Measurements from ENCODE around the gene MYH2.

The MYH2 gene

DNA sequence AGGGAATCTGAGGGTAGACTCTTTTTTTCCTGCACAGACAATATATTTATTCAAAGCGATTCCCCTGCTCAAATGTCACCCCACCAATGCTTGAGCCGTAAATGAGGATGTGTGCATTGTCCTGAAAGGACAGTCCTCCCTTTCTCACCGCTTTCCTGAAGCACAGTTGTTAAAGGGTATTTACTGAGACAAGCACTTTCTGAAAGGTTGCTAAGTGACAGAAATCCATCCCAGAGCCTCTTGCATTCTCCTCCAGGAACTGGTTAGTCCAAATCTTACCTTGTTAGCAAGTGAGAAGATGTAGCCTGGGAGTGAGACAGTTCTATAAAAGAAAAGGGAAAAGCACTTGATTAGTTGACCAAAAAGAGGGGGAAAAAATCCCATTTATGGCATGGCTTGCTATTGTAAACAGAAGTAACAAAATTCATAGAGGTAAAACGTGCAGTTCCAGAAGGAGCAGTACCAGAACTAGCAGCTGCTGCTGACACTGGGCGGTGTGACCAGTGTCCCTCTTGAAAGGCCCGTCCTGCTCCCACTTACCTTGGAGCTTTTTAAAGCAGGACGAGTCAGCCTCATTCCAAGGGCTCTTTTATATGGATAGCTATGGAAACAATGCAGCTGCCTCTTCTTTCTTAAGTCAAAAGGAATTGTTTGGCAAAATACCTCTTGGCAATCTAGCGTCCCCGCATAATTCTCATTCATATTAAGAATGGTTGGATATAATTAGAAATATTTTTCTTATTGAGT is at the start of gene MYH2:
MYH2 (minus strand) TSS at position 563 of the 747 bp plus-strand sequence. CDS start 1,738 bp downstream, outside the sequence.
- no peak for TF ChIP-seq EZH2phosphoT487 (IDR thresholded peaks at IDR 0.05; ENCODE audit: low read depth)
- TF ChIP-seq, protein P1, sequence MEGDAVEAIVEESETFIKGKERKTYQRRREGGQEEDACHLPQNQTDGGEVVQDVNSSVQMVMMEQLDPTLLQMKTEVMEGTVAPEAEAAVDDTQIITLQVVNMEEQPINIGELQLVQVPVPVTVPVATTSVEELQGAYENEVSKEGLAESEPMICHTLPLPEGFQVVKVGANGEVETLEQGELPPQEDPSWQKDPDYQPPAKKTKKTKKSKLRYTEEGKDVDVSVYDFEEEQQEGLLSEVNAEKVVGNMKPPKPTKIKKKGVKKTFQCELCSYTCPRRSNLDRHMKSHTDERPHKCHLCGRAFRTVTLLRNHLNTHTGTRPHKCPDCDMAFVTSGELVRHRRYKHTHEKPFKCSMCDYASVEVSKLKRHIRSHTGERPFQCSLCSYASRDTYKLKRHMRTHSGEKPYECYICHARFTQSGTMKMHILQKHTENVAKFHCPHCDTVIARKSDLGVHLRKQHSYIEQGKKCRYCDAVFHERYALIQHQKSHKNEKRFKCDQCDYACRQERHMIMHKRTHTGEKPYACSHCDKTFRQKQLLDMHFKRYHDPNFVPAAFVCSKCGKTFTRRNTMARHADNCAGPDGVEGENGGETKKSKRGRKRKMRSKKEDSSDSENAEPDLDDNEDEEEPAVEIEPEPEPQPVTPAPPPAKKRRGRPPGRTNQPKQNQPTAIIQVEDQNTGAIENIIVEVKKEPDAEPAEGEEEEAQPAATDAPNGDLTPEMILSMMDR (IDR thresholded peaks at IDR 0.05; ENCODE audit: low read depth, low read length): no peak
- no peaks in the 10 kb centered on the region for H3K36me3 ChIP-seq (replicated peaks; ENCODE audit: low read depth, low read length)
- no peaks in the 10 kb centered on the region for H3K9me3 ChIP-seq (ENCODE audit: insufficient read depth, low read length)
- H3K9ac ChIP-seq (ENCODE audit: low read length): no peak within 1 kb of the TSS
- no peak within 1 kb of the TSS for H2AFZ ChIP-seq (ENCODE audit: low read depth, low read length)
- no peak within 1 kb of the TSS for H3K27ac ChIP-seq (ENCODE audit: low read length)
- no peaks in the 10 kb centered on the region for H3K27me3 ChIP-seq (ENCODE audit: low read depth, low read length)
- no peak within 1 kb of the TSS for H3K4me2 ChIP-seq (ENCODE audit: low read length)
- no peaks in the 10 kb centered on the region for H3K4me1 ChIP-seq (ENCODE audit: low read length)
- no peaks in the 10 kb centered on the region for H4K20me1 ChIP-seq (ENCODE audit: insufficient read depth, low read length)
- no peak within 1 kb of the TSS for H3K4me3 ChIP-seq (ENCODE audit: low read length)
- H3K79me2 ChIP-seq (ENCODE audit: low read length): no peaks in the 10 kb centered on the region

DNA sequence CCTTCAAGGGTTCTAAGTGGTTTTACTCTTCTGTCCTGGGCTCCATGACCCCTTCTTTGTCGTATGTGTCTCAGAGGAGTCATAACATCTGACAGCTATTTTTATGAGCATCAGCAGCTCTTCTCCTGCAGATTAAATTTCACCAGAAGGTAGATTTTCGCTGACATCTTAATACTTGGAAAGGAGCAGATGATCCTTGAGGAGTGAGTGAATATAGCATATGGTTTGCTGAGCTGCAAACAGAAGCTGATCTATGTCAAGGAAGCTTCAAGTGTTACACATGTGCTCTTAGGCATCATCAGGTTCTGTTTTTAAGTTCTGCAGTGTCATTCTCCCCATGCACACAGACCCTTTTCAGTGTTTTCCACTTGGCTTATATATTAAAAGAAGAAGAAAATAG is 49.2 kb upstream of the MYH2 start:
- Histone ChIP-seq H3K79me2 (ENCODE audit: low read length) (no peaks in the 10 kb centered on the region), H3K9me3 (ENCODE audit: insufficient read depth, low read length) (no peaks in the 10 kb centered on the region), H4K20me1 (ENCODE audit: insufficient read depth, low read length) (no peaks in the 10 kb centered on the region), H3K4me1 (ENCODE audit: low read length) (no peaks in the 10 kb centered on the region), H3K4me2 (ENCODE audit: low read length) (no peak overlapping the region), H3K36me3 (replicated peaks; ENCODE audit: low read depth, low read length) (no peaks in the 10 kb centered on the region), H3K9ac (ENCODE audit: low read length) (no peak overlapping the region), H3K27ac (ENCODE audit: low read length) (no peak overlapping the region), H3K4me3 (ENCODE audit: low read length) (no peak overlapping the region), H2AFZ (ENCODE audit: low read depth, low read length) (no peak overlapping the region), H3K27me3 (ENCODE audit: low read depth, low read length) (peaks cover 7% of the 10 kb centered on the region; the same call in 1 of the 2 replicates)
- TF ChIP-seq, protein P1 (IDR thresholded peaks at IDR 0.05; ENCODE audit: low read depth, low read length): no peak
- no peak for TF ChIP-seq EZH2phosphoT487 (IDR thresholded peaks at IDR 0.05; ENCODE audit: low read depth)

DNA sequence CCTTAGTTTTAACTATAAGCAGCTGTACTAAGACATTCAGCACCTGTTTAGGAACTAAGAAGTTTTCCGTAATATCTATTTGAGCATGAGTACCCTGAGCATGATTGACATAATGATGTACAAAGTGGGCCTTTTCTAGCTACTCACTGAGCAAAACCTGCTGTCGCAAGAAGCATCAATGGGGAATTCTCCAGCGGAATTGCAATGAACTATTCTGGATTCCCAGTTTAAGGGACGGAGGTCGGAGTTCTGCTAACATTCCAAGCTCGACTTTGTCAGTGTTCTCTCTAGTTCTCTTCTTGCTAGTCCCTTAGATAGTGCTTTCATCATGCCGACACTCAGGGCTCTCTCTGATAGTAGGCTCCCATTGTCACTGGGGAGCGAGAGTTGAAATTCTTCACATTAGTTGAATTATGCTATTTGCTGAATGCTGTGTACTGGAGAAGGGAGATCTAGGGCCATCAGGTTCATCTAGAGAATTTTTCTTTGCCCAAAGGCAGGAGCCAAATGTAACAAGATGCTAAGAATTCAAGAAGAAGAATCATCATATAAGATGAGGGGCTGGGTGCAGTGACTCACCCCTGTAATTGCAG is 40.2 kb upstream of the MYH2 start:
- no peaks in the 10 kb centered on the region for H3K79me2 ChIP-seq (ENCODE audit: low read length)
- no peak overlapping the region for H3K4me3 ChIP-seq (ENCODE audit: low read length)
- no peak overlapping the region for H2AFZ ChIP-seq (ENCODE audit: low read depth, low read length)
- H3K9ac ChIP-seq (ENCODE audit: low read length): no peak overlapping the region
- no peaks in the 10 kb centered on the region for H3K36me3 ChIP-seq (replicated peaks; ENCODE audit: low read depth, low read length)
- no peak overlapping the region for H3K27ac ChIP-seq (ENCODE audit: low read length)
- no peaks in the 10 kb centered on the region for H3K27me3 ChIP-seq (ENCODE audit: low read depth, low read length)
- TF ChIP-seq EZH2phosphoT487 (IDR thresholded peaks at IDR 0.05; ENCODE audit: low read depth): no peak
- TF ChIP-seq, protein P1 (IDR thresholded peaks at IDR 0.05; ENCODE audit: low read depth, low read length): no peak
- no peaks in the 10 kb centered on the region for H4K20me1 ChIP-seq (ENCODE audit: insufficient read depth, low read length)
- no peak overlapping the region for H3K4me2 ChIP-seq (ENCODE audit: low read length)
- H3K4me1 ChIP-seq (ENCODE audit: low read length): no peaks in the 10 kb centered on the region
- no peaks in the 10 kb centered on the region for H3K9me3 ChIP-seq (ENCODE audit: insufficient read depth, low read length)

- no peaks in the 10 kb centered on the region for H3K9me3 ChIP-seq (ENCODE audit: insufficient read depth, low read length)
- TF ChIP-seq, protein P1 (IDR thresholded peaks at IDR 0.05; ENCODE audit: low read depth, low read length): no peak
- TF ChIP-seq EZH2phosphoT487 (IDR thresholded peaks at IDR 0.05; ENCODE audit: low read depth): no peak
- no peaks in the 10 kb centered on the region for H3K79me2 ChIP-seq (ENCODE audit: low read length)
- no peak overlapping the region for H2AFZ ChIP-seq (ENCODE audit: low read depth, low read length)
- H3K4me2 ChIP-seq (ENCODE audit: low read length): no peak overlapping the region
- H3K9ac ChIP-seq (ENCODE audit: low read length): no peak overlapping the region
- H4K20me1 ChIP-seq (ENCODE audit: insufficient read depth, low read length): no peaks in the 10 kb centered on the region
- H3K4me1 ChIP-seq (ENCODE audit: low read length): no peaks in the 10 kb centered on the region
- H3K27me3 ChIP-seq (ENCODE audit: low read depth, low read length): no peaks in the 10 kb centered on the region
- H3K27ac ChIP-seq (ENCODE audit: low read length): no peak overlapping the region
- no peaks in the 10 kb centered on the region for H3K36me3 ChIP-seq (replicated peaks; ENCODE audit: low read depth, low read length)
- H3K4me3 ChIP-seq (ENCODE audit: low read length): no peak overlapping the region
Observed at GRCh38 chr17:10585529-10585928, 36.1 kb upstream of the MYH2 start.
